ENCODE data around the gene NKX1-1. TPM values are rescaled to one million over a fixed set of nuclear protein-coding genes. Genes with fewer than 3 reads are reported as not detected.

Gene NKX1-1
- total RNA-seq, 2 experiments from 2014 or later, result not detected

DNA sequence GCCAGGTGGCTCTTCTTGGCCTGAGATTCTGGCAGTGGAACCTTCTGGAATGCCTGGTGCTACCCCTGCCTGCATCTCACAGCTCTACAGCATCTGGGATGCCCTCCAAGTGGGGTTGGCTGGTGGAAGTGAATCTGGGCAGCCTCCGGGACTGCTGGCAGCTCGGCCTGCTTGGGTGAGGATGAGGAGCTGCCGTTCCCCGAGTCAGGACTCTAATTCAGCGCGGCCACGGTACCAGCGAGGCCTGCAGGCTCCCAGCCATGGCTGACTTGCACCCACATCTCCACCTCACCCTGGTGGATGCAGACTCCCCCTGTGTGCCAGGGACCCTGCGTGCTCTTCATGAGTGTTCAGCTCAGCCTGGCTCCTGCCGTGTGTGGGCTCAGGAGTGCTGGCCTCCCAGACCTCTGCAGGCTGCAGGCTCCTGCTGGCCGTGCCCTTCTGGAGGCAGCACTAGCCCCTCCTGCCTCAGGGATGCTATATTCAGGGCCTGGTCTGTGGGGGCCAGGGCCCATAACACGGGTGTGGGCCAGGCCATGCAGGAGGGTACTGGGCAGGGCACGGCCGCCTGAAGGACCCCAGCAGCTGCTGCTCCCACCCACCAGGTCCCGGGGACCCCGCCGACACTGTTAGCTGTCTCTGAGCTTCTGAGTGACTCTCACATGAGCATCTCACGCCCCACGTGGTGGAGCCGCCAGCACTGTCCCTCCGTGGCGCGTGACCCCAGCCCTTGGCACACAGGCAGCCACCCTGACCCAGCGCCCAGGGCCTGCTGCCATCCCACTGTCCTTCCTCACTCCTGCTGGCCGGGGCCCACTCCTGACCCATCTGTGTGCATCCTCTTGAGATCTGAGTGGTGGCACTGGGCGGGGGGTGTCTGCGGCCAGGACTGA is 48.6 kb downstream of the NKX1-1 start:
- no peak for ATAC-seq (ENCODE audit: poor library complexity)
- CTCF ChIA-PET, result no interaction called here

DNA sequence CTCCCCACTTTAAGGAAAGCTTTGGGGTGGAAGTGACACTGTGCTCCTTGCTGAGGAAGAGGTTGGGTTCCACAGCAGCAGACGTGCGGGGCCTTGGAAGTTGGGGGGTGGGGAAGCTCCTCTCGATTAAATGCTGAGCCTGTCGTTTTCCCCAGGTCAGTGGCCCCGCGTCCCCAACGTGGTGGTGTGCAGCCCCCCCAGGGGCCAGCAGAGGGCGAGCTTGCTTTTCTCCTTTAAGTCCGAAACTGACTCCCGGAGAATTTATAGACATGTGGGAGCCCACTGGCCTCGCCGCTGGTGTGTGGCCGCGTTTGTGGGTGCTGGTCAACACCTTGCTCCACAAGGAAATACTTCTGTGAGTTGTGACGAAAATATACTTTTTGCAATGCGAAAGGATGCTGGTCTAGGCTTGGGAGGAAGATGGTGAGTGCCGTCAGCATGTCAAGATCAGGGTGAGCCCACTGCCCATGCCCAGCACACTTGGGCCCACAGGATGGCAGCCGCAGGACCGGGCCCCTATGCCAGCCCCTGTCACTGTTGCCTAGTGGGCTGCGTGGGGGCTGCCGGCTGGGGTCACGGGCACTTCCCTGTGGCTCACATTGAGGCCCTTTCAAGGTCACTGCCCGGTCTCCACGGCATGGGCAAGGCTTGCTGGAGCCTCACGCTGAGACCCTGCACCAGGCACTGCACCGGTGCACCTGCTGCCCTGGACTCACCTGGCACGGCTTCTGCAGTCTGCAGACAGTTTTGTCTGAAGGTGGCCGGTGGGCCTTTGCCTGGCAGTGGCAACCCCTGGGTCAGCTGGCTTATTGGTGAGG is 49.9 kb downstream of the NKX1-1 start:
- H3K27me3 Mint-ChIP-seq, result no peaks in the 10 kb centered on the region
- H3K27ac Mint-ChIP-seq, result no peak overlapping the region
- DNase-seq, result peak; percentile 29 to 71 (median 40)
- intact Hi-C loops (cut with DNase I, micrococcal nuclease), result loop anchor here in 1 of 2 experiments (1.0 to 2.0 kb wide), 2 partner anchors 248 to 273 kb away; no protein-coding TSS in a partner anchor
- H3K9me3 Mint-ChIP-seq, result no peaks in the 10 kb centered on the region
- TF ChIP-seq, protein P1, sequence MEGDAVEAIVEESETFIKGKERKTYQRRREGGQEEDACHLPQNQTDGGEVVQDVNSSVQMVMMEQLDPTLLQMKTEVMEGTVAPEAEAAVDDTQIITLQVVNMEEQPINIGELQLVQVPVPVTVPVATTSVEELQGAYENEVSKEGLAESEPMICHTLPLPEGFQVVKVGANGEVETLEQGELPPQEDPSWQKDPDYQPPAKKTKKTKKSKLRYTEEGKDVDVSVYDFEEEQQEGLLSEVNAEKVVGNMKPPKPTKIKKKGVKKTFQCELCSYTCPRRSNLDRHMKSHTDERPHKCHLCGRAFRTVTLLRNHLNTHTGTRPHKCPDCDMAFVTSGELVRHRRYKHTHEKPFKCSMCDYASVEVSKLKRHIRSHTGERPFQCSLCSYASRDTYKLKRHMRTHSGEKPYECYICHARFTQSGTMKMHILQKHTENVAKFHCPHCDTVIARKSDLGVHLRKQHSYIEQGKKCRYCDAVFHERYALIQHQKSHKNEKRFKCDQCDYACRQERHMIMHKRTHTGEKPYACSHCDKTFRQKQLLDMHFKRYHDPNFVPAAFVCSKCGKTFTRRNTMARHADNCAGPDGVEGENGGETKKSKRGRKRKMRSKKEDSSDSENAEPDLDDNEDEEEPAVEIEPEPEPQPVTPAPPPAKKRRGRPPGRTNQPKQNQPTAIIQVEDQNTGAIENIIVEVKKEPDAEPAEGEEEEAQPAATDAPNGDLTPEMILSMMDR (IDR thresholded peaks at IDR 0.05), result peak; percentile 80
- ChIA-PET CTCF (interaction anchor here (0.9 to 1.4 kb wide), 4 partner anchors 9 to 273 kb away, joined by 3 to 6 read pairs (median 5); no protein-coding TSS in a partner anchor), POLR2A (interaction anchor here (1.6 to 2.5 kb wide), 2 partner anchors 9 to 249 kb away, joined by 5 to 10 read pairs; partner anchors contain the start of gene UVSSA)
- Histone ChIP-seq H3K27me3 (ENCODE audit: control insufficient read depth in 1 of 2, insufficient read depth in 2 of 2, low read length in 2 of 2) (no peaks in the 10 kb centered on the region), H3K4me1 (ENCODE audit: insufficient read depth, low read length) (peaks cover 16% of the 10 kb centered on the region), H3K27ac (ENCODE audit: low read depth in 1 of 2, low read length in 2 of 2) (no peak overlapping the region), H3K4me3 (ENCODE audit: low read length) (no peak overlapping the region), H3K9me3 (ENCODE audit: control insufficient read depth in 1 of 2, insufficient read depth in 1 of 2, low read length in 2 of 2) (no peaks in the 10 kb centered on the region), H3K36me3 (ENCODE audit: insufficient read depth, low read length) (peaks cover 58% of the 10 kb centered on the region)
- H3K36me3 Mint-ChIP-seq (ENCODE audit: low read depth), result peaks cover 11% of the 10 kb centered on the region
- no peak overlapping the region for H3K4me3 Mint-ChIP-seq
- peak; percentile 37 for ATAC-seq (ENCODE audit: poor library complexity)
- peaks cover 7% of the 10 kb centered on the region for H3K4me1 Mint-ChIP-seq (ENCODE audit: low read depth)

More for the DNA sequence above, 48.6 kb downstream of the NKX1-1 start:
- TF ChIP-seq, protein P1 (IDR thresholded peaks at IDR 0.05), result no peak
- Histone ChIP-seq H3K4me1 (ENCODE audit: insufficient read depth, low read length) (peaks cover 6% of the 10 kb centered on the region), H3K36me3 (ENCODE audit: insufficient read depth, low read length) (peaks cover 51% of the 10 kb centered on the region), H3K27ac (ENCODE audit: low read depth in 1 of 2, low read length in 2 of 2) (no peak overlapping the region), H3K27me3 (ENCODE audit: control insufficient read depth in 1 of 2, insufficient read depth in 2 of 2, low read length in 2 of 2) (no peaks in the 10 kb centered on the region), H3K9me3 (ENCODE audit: control insufficient read depth in 1 of 2, insufficient read depth in 1 of 2, low read length in 2 of 2) (no peaks in the 10 kb centered on the region), H3K4me3 (ENCODE audit: low read length) (no peak overlapping the region)
- no peak for DNase-seq
- intact Hi-C loops (cut with DNase I, micrococcal nuclease), result loop anchor here in 1 of 2 experiments (2.0 kb wide), 1 partner anchor 247 kb away; no protein-coding TSS in a partner anchor
- Mint-ChIP-seq H3K4me3 (no peak overlapping the region), H3K9me3 (no peaks in the 10 kb centered on the region), H3K27ac (no peak overlapping the region), H3K4me1 (ENCODE audit: low read depth) (no peaks in the 10 kb centered on the region), H3K27me3 (no peaks in the 10 kb centered on the region), H3K36me3 (ENCODE audit: low read depth) (peaks cover 9% of the 10 kb centered on the region)
- POLR2A ChIA-PET, result interaction anchor here (2.5 kb wide), 1 partner anchor 10 kb away, joined by 10 read pairs; the partner anchor contains the start of gene UVSSA

DNA sequence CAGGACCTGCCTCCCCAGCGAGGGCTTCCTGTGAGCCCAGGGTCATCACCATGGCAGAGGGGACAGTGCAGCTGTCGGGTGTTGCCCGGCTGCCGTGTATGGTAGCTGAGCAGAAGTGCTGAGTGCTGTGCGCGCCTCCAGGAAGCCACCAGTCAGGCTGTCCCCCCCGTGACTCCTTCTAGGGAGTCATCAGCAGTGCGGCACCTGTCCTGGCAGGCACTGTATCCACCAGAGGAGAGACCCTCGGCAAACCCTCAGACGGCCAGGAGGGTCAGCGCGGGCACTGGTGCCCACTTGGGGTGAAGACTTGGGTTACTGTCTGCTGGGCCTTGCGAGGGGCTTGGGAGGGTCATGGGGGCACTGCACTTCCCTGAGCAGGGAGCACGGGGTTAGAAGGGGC is 50.9 kb downstream of the NKX1-1 start:
- intact Hi-C loops (cut with DNase I, micrococcal nuclease), result no loop called here

More for the DNA sequence above, 50.9 kb downstream of the NKX1-1 start:
- ChIA-PET CTCF (interaction anchor here (1.1 to 1.4 kb wide), 2 partner anchors 158 to 224 kb away, joined by 3 to 4 read pairs; no protein-coding TSS in a partner anchor), POLR2A (interaction anchor here (0.7 to 2.5 kb wide), 3 partner anchors 8 to 274 kb away, joined by 3 to 10 read pairs (median 5); partner anchors contain the start of gene UVSSA)
- H3K27ac ChIP-seq (ENCODE audit: low read depth in 1 of 2, low read length in 2 of 2), result no peak overlapping the region
- H3K4me1 ChIP-seq (ENCODE audit: insufficient read depth, low read length), result peaks cover 16% of the 10 kb centered on the region
- DNase-seq, result peak in 1 of 14 experiments; percentile 4
- H3K36me3 Mint-ChIP-seq (ENCODE audit: low read depth), result peaks cover 11% of the 10 kb centered on the region
- no peak for ATAC-seq (ENCODE audit: poor library complexity)
- H3K27me3 Mint-ChIP-seq, result no peaks in the 10 kb centered on the region
- no peaks in the 10 kb centered on the region for H3K9me3 Mint-ChIP-seq
- H3K27me3 ChIP-seq (ENCODE audit: control insufficient read depth in 1 of 2, insufficient read depth in 2 of 2, low read length in 2 of 2), result no peaks in the 10 kb centered on the region
- H3K9me3 ChIP-seq (ENCODE audit: control insufficient read depth in 1 of 2, insufficient read depth in 1 of 2, low read length in 2 of 2), result no peaks in the 10 kb centered on the region
- peaks cover 51% of the 10 kb centered on the region for H3K36me3 ChIP-seq (ENCODE audit: insufficient read depth, low read length)
- no peak overlapping the region for H3K27ac Mint-ChIP-seq
- no peak overlapping the region for H3K4me3 Mint-ChIP-seq
- TF ChIP-seq, protein P1 (IDR thresholded peaks at IDR 0.05), result no peak
- no peak overlapping the region for H3K4me3 ChIP-seq (ENCODE audit: low read length)
- H3K4me1 Mint-ChIP-seq (ENCODE audit: low read depth), result peaks cover 12% of the 10 kb centered on the region

Measured in CD4-positive, alpha-beta T cell (primary cell).